ENCODE results near the gene GPSM3.

The GPSM3 gene

DNA sequence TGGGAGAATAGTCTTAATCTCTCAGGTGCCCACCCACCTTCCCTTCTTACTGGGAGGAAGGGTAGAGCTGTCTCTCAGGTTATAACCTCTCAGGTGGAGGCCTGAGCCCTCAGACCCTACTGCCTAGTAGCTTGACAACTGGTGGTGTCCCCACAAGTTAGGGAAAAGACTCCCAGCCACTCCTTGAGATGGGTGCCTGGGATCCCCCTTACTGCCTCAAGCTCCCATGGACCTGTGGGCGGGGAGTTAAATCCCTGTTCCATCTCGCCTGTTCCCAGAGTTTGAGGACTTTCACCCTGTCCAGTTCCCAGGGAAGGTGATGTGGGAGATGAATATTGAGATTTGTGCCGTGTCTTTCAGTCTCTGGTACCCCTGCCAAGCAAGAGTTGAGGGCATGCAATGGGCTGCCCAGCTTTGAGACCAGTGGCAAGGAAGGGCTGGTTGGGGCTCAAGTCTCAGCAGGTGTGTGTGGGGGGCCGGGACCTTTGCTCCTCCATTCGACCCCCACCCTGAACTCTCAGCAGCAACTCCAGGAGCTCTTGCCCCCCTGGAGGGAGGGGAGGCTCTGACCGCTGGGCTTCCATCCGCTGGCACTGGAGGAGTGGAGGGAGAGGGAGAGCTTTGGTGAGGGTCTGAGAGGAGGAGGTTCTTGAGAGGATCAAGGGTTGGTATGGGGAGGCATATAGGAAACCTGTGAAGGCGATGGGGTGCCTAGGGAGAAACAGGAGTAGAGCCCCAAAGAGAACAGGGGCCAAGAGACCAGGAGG is 1.3 kb downstream of the GPSM3 start:
- no peak overlapping the region for H3K23ac ChIP-seq (ENCODE audit: low read length)
- no CpG with 5 or more reads among the region's 8 CpGs for WGBS (ENCODE audit: extremely low coverage, insufficient coverage, low lambda C conversion rate)
- H3K18ac ChIP-seq (ENCODE audit: low read length) = peak overlapping the region; percentile 97
- peak overlapping the region; percentile 92 for H3K27ac ChIP-seq (ENCODE audit: low read depth, low read length)
- H2BK15ac ChIP-seq (replicated peaks; ENCODE audit: low read depth) = no peak overlapping the region
- peaks cover 17% of the 10 kb centered on the region for H3K4me1 ChIP-seq (ENCODE audit: control insufficient read depth, low read depth, low read length)
- peak overlapping the region; percentile 49 for H2BK5ac ChIP-seq (ENCODE audit: low read length)
- no peak overlapping the region for H4K8ac ChIP-seq (ENCODE audit: low read depth, low read length)
- H3K4me3 ChIP-seq (ENCODE audit: low read length) = no peak overlapping the region
- H3K36me3 ChIP-seq (ENCODE audit: control insufficient read depth, insufficient read depth, low read length) = peaks cover 7% of the 10 kb centered on the region
- peaks cover 13% of the 10 kb centered on the region for H3K79me2 ChIP-seq (ENCODE audit: control insufficient read depth, insufficient read depth, low read length)
- H3K4me2 ChIP-seq (ENCODE audit: low read length) = no peak overlapping the region
- no peak overlapping the region for H4K5ac ChIP-seq (ENCODE audit: low read length)
- H3K79me1 ChIP-seq (ENCODE audit: low read length) = peaks cover 12% of the 10 kb centered on the region
- peak overlapping the region; percentile 30 for H2AK5ac ChIP-seq (ENCODE audit: low read length)
- peak overlapping the region; percentile 71 for H3K56ac ChIP-seq (ENCODE audit: low read length)
- H3K9ac ChIP-seq (ENCODE audit: low read length) = peak overlapping the region; percentile 80
- H3K27me3 ChIP-seq (ENCODE audit: insufficient read depth, low read length, poor library complexity) = no peaks in the 10 kb centered on the region
- no peak for DNase-seq
- H2BK120ac ChIP-seq (ENCODE audit: low read depth, low read length) = peak overlapping the region; percentile 46
- peak overlapping the region; percentile 95 for H3K4ac ChIP-seq (ENCODE audit: low read depth, low read length)

DNA sequence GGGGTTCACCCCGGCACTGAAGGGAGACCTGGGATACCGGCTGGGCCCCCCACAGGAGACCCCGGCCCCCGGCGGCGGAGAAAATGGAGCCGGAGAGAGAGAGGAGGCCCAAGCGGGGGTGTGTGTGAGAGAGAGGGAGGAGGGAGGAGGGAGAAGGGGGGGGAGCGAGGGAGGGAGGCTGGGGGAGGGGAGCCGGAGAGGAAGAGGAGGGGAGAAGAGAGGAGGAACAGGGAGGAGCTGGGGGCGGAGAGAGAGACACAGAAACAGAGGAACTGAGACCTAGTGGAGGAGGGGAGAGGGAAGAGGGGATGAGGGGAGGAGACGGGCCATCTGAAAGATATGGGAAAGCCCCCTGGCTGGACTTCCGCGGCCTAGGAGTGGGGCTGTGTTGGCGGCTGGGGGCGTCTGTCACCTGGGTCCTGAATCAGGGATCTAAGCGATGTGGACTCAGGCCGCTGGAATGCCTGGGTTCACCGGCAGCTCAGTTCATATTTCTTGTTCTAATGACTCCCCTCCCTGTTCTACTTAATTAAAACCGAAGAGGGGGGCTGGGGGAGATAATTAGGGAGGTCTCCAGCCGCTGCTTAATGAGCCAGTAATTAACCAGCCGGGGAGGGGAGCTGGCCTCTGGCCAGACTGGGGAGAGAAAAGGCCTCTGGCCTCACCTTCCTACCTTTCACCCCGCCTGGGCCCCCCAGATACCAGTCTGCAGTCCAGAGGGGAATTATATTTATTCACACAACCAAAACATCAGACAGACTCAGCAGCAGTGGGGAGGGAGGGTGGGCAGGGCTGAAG is 2.2 kb downstream of the GPSM3 start, which contains the start of gene PBX2:
PBX2 (minus strand) TSS at position 149 of the 798 bp plus-strand sequence. CDS start 287 bp downstream, outside the sequence.
- Histone ChIP-seq H3K36me3 (ENCODE audit: control insufficient read depth, insufficient read depth, low read length) (peaks cover 7% of the 10 kb centered on the region), H2BK5ac (ENCODE audit: low read length) (peak within 1 kb of the TSS; percentile 59), H3K4me2 (ENCODE audit: low read length) (peak within 1 kb of the TSS; percentile 67), H4K8ac (ENCODE audit: low read depth, low read length) (peak within 1 kb of the TSS; percentile 90), H3K79me2 (ENCODE audit: control insufficient read depth, insufficient read depth, low read length) (peaks cover 13% of the 10 kb centered on the region), H3K56ac (ENCODE audit: low read length) (peak within 1 kb of the TSS; percentile 93), H3K79me1 (ENCODE audit: low read length) (peaks cover 12% of the 10 kb centered on the region), H2BK120ac (ENCODE audit: low read depth, low read length) (peak within 1 kb of the TSS; percentile 69), H3K18ac (ENCODE audit: low read length) (peak within 1 kb of the TSS; percentile 99), H3K9ac (ENCODE audit: low read length) (peak within 1 kb of the TSS; percentile 94), H3K27ac (ENCODE audit: low read depth, low read length) (peak within 1 kb of the TSS; percentile 92), H4K5ac (ENCODE audit: low read length) (peak within 1 kb of the TSS; percentile 56), H2AK5ac (ENCODE audit: low read length) (peak within 1 kb of the TSS; percentile 37), H3K4ac (ENCODE audit: low read depth, low read length) (peak within 1 kb of the TSS; percentile 99), H3K27me3 (ENCODE audit: insufficient read depth, low read length, poor library complexity) (no peaks in the 10 kb centered on the region), H3K4me3 (ENCODE audit: low read length) (peak within 1 kb of the TSS; percentile 69), H3K4me1 (ENCODE audit: control insufficient read depth, low read depth, low read length) (peaks cover 17% of the 10 kb centered on the region), H3K23ac (ENCODE audit: low read length) (peak within 1 kb of the TSS; percentile 24), H2BK15ac (replicated peaks; ENCODE audit: low read depth) (peak within 1 kb of the TSS; percentile 61)
- WGBS (ENCODE audit: extremely low coverage, insufficient coverage, low lambda C conversion rate) = no CpG with 5 or more reads among the region's 23 CpGs
- peak; percentile 96 for DNase-seq

DNA sequence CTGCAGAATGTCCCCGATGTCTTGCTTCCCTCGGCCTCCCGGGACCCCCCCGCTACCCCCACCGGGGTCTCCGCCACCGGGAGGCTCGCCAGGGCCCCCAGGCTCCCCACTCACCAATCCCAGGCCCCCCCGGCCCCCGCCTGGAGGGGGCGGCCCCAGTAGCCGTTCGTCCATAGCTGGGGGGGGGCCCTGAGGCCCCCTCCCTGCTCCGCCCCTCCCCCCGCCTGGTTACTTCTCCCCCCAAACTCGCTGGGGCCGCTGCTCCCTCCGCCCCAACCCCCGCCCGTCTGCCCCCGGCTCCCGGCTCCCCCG is 2.7 kb downstream of the GPSM3 start:
- Histone ChIP-seq H4K8ac (ENCODE audit: low read depth, low read length) (no peak overlapping the region), H3K23ac (ENCODE audit: low read length) (peak overlapping the region; percentile 24), H3K27me3 (ENCODE audit: insufficient read depth, low read length, poor library complexity) (no peaks in the 10 kb centered on the region), H3K79me1 (ENCODE audit: low read length) (peaks cover 12% of the 10 kb centered on the region), H2AK5ac (ENCODE audit: low read length) (no peak overlapping the region), H3K4me1 (ENCODE audit: control insufficient read depth, low read depth, low read length) (peaks cover 14% of the 10 kb centered on the region), H3K4ac (ENCODE audit: low read depth, low read length) (peak overlapping the region; percentile 99), H3K9ac (ENCODE audit: low read length) (peak overlapping the region; percentile 94), H3K56ac (ENCODE audit: low read length) (peak overlapping the region; percentile 93), H3K79me2 (ENCODE audit: control insufficient read depth, insufficient read depth, low read length) (peaks cover 13% of the 10 kb centered on the region), H3K27ac (ENCODE audit: low read depth, low read length) (peak overlapping the region; percentile 42), H3K4me3 (ENCODE audit: low read length) (peak overlapping the region; percentile 69), H2BK120ac (ENCODE audit: low read depth, low read length) (peak overlapping the region; percentile 69), H2BK15ac (replicated peaks; ENCODE audit: low read depth) (peak overlapping the region; percentile 61), H3K36me3 (ENCODE audit: control insufficient read depth, insufficient read depth, low read length) (peaks cover 7% of the 10 kb centered on the region), H3K18ac (ENCODE audit: low read length) (peak overlapping the region; percentile 99), H2BK5ac (ENCODE audit: low read length) (no peak overlapping the region), H4K5ac (ENCODE audit: low read length) (no peak overlapping the region), H3K4me2 (ENCODE audit: low read length) (peak overlapping the region; percentile 67)
- no CpG with 5 or more reads among the region's 23 CpGs for WGBS (ENCODE audit: extremely low coverage, insufficient coverage, low lambda C conversion rate)
- DNase-seq = no peak

DNA sequence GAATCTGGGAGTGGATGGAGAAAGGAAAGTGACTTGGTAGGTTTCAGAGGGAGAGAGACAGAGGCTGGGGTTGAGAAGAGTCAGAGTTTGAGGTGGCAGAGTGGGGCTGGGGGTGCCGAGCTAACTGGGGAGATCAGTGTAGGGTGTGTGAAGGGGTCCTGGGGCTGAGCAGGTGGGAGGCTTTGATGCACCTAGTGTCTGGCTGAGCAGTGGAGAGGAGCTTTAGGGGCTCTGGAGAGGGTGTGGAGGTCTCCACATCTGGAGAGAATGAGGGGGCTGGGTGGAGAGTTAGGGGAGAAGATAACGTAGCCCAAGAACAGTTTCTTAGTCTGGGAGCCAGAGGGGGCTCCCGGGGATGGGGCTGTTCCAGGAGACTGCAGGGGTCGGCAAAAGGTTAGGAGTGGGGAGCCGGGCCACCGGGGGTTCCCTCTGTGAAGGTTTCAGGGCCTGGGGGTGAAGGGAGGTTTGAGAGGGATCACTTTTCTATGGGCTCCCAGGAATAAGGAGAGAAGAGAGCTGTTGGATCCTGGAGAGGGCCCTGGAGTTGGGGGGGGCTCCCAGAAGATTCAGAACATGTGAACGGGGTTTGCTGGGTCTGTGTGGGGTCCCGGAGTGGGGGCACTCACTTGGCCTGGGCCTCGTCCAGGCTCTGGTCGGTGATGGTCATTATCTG is 3.2 kb downstream of the GPSM3 start:
- Histone ChIP-seq H3K4me3 (ENCODE audit: low read length) (peak overlapping the region; percentile 69), H3K4me1 (ENCODE audit: control insufficient read depth, low read depth, low read length) (peaks cover 12% of the 10 kb centered on the region), H3K9ac (ENCODE audit: low read length) (peak overlapping the region; percentile 94), H2BK15ac (replicated peaks; ENCODE audit: low read depth) (no peak overlapping the region), H2AK5ac (ENCODE audit: low read length) (peak overlapping the region; percentile 37), H3K18ac (ENCODE audit: low read length) (peak overlapping the region; percentile 99), H4K8ac (ENCODE audit: low read depth, low read length) (peak overlapping the region; percentile 90), H3K27ac (ENCODE audit: low read depth, low read length) (peak overlapping the region; percentile 42), H3K79me2 (ENCODE audit: control insufficient read depth, insufficient read depth, low read length) (peaks cover 13% of the 10 kb centered on the region), H3K4me2 (ENCODE audit: low read length) (peak overlapping the region; percentile 67), H3K79me1 (ENCODE audit: low read length) (peaks cover 12% of the 10 kb centered on the region), H4K5ac (ENCODE audit: low read length) (no peak overlapping the region), H3K4ac (ENCODE audit: low read depth, low read length) (peak overlapping the region; percentile 99), H2BK120ac (ENCODE audit: low read depth, low read length) (no peak overlapping the region), H3K23ac (ENCODE audit: low read length) (peak overlapping the region; percentile 24), H3K27me3 (ENCODE audit: insufficient read depth, low read length, poor library complexity) (no peaks in the 10 kb centered on the region), H2BK5ac (ENCODE audit: low read length) (peak overlapping the region; percentile 39), H3K56ac (ENCODE audit: low read length) (peak overlapping the region; percentile 93), H3K36me3 (ENCODE audit: control insufficient read depth, insufficient read depth, low read length) (peaks cover 7% of the 10 kb centered on the region)
- no peak for DNase-seq
- WGBS (ENCODE audit: extremely low coverage, insufficient coverage, low lambda C conversion rate) = no CpG with 5 or more reads among the region's 10 CpGs

DNA sequence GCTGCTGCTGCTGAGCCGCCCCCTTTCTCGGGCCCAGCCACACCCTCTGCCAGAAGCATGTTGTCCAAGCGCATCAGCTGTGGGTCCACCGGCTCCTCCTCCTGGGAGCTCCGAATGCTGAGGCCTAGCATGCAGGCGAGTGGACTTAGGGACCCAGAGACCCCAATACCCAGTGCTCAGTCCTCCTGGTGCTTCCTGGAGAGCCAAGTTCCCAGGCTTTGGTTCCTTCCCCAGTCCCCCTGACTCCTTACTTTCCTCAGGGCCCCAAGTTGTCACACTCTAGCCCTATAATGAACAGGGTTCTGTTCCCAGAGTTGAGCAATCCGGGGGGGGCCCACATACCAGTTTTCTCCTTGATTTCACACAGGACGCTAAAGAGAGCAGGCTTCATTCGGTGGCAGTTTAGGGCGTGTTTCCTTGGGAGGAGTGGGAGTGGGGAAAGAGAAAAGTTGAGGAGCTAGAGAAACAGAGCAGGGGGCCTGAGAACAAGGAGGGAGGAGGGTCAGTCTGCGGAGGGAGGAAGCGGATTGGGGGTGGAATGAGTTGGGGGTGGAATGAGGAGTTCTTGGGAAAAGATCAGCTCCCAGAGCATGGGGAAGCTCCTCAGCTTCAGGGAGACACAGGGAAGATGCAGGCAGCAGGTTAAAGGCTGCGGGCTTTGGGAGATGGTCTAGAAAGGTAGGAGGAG is 3.9 kb downstream of the GPSM3 start:
- H3K4ac ChIP-seq (ENCODE audit: low read depth, low read length) = no peak overlapping the region
- WGBS (ENCODE audit: extremely low coverage, insufficient coverage, low lambda C conversion rate) = no CpG with 5 or more reads among the region's 13 CpGs

More for the DNA sequence above, 3.9 kb downstream of the GPSM3 start:
- DNase-seq = no peak
- peak overlapping the region; percentile 35 for H3K23ac ChIP-seq (ENCODE audit: low read length)
- H4K8ac ChIP-seq (ENCODE audit: low read depth, low read length) = no peak overlapping the region
- H3K79me2 ChIP-seq (ENCODE audit: control insufficient read depth, insufficient read depth, low read length) = peaks cover 13% of the 10 kb centered on the region
- peak overlapping the region; percentile 94 for H3K9ac ChIP-seq (ENCODE audit: low read length)
- H2AK5ac ChIP-seq (ENCODE audit: low read length) = peak overlapping the region; percentile 37
- H3K36me3 ChIP-seq (ENCODE audit: control insufficient read depth, insufficient read depth, low read length) = peaks cover 7% of the 10 kb centered on the region
- H3K18ac ChIP-seq (ENCODE audit: low read length) = no peak overlapping the region
- no peak overlapping the region for H2BK15ac ChIP-seq (replicated peaks; ENCODE audit: low read depth)
- H2BK5ac ChIP-seq (ENCODE audit: low read length) = peak overlapping the region; percentile 19
- peak overlapping the region; percentile 93 for H3K56ac ChIP-seq (ENCODE audit: low read length)
- H3K27ac ChIP-seq (ENCODE audit: low read depth, low read length) = peak overlapping the region; percentile 42
- H3K27me3 ChIP-seq (ENCODE audit: insufficient read depth, low read length, poor library complexity) = no peaks in the 10 kb centered on the region
- H3K4me2 ChIP-seq (ENCODE audit: low read length) = peak overlapping the region; percentile 67
- no peak overlapping the region for H2BK120ac ChIP-seq (ENCODE audit: low read depth, low read length)
- H3K4me3 ChIP-seq (ENCODE audit: low read length) = peak overlapping the region; percentile 69
- H3K79me1 ChIP-seq (ENCODE audit: low read length) = peaks cover 12% of the 10 kb centered on the region
- no peak overlapping the region for H4K5ac ChIP-seq (ENCODE audit: low read length)
- peaks cover 12% of the 10 kb centered on the region for H3K4me1 ChIP-seq (ENCODE audit: control insufficient read depth, low read depth, low read length)

All from mesendoderm (in vitro differentiated cells).